HG02970 (cell line): ENCODE data around the gene MAP1B.

Experiments
- ATAC-seq: cut with Tn5 transposase; IDR thresholded peaks from one replicate; pipeline ENCODE4 v1.9.1; 2021; ENCODE audit warnings: mild to moderate bottlenecking, moderate library complexity, moderate number of reproducible peaks; ENCODE audit not compliant: unreplicated experiment, low FRiP score

The MAP1B gene

DNA sequence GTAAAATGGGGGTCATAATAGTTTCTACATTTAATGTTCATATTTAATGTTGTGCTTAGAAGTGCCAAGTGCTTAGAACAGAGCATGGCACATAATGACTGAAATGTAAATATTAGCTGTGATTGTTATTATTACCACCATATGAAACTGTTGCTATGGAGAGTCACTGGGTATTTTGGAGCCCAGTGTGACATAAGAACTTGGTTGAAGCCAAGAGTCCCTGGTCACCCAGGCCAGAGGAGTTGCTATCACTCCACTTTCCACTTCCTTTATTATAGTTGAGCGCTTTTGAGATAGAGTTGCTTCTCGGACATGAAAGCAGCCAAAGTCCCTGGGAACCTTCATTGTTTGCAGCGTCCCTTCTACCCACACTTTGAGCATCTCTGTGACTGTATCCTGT lies 77.1 kb downstream of the MAP1B start:
- no peak for ATAC-seq

DNA sequence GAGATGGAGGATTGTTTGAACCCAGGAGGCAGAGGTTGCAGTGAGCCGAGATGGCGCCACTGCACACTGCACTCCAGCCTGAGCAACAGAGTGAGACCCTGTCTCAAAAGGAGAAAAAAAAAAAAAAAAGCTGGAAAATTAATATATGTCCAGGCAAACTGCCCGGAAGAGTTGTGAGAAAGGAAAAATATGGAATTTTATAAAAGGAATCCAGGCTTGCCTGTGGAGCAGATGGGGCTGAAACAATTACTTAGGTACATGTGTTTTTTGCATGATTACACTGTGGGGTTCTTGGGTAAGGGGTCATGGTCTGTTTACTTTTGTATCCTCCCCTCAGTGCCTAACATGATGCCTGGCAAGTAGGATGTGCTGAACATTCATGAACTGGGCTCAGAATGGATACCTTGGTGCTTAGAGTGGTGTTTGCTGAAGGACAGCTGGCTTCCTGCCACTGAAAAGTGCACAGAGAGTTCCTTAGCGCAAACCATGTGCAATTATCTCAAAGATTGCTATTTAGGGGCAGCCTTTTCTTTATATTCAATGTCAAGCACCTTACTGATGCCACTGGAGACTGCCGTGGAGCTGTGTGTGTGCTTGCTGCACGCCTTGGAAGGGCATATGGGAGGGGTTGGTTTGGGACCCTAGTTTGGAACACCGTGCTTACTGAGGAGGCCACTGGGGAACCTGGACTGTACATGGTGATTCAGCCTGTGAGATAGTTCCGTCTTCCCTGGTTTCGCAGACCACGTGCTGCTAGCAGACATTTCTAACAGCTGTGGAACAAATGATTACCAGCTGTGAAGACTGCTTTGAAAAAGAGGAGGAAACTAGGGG lies 78.4 kb downstream of the MAP1B start:
- ATAC-seq = no peak

- no peak for ATAC-seq
These were observed 80.3 kb downstream of the MAP1B start for GRCh38 chr5:72187388-72188075.

DNA sequence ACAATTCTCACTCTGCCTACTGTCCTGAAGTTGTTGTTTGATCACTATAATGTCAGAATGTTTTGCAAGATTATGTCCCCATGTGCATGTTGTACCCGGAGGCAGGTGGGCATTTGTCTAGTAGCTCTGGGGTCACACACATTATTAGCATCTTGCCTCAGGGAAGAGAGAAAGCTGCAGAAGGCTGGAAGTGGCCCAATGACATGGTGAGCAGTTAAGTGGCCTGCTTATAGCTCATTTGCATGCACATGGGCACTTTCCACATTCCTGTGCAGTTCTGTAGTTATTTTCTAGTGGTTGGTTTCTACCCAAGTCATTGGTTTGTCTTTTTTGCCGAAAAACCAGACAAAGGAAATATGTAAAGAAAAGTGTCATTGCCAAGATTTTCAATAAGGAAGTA lies 80.9 kb downstream of the MAP1B start:
- no peak for ATAC-seq

- ATAC-seq = no peak
These were observed 81.9 kb downstream of the MAP1B start for GRCh38 chr5:72189146-72189545.

- ATAC-seq = no peak
These were observed 84.1 kb downstream of the MAP1B start for GRCh38 chr5:72191404-72191803.

GRCh38 chr5:72194846-72195245 lies 87.6 kb downstream of the MAP1B start:
- peak; percentile 73 for ATAC-seq

DNA sequence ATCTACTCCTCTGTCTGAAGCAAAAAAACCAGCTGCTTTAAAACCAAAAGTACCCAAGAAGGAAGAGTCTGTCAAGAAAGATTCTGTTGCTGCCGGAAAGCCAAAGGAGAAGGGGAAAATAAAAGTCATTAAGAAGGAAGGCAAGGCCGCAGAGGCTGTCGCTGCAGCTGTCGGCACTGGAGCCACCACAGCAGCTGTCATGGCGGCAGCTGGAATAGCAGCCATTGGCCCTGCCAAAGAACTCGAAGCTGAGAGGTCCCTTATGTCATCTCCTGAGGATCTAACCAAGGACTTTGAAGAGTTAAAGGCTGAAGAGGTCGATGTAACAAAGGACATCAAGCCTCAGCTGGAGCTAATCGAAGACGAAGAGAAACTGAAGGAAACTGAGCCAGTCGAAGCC lies 88.3 kb downstream of the MAP1B start:
- no peak for ATAC-seq

GRCh38 chr5:72197393-72197792 lies 90.1 kb downstream of the MAP1B start:
- ATAC-seq = no peak

DNA sequence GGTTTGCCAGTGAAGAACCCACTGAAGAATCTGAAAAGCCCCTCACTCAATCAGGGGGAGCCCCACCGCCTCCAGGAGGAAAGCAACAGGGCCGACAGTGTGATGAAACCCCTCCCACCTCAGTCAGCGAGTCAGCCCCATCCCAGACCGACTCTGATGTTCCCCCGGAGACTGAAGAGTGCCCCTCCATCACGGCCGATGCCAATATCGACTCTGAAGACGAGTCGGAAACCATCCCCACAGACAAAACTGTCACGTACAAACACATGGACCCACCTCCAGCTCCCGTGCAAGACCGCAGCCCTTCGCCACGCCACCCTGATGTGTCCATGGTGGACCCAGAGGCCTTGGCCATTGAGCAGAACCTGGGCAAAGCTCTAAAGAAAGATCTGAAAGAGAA lies 92.4 kb downstream of the MAP1B start:
- no peak for ATAC-seq

DNA sequence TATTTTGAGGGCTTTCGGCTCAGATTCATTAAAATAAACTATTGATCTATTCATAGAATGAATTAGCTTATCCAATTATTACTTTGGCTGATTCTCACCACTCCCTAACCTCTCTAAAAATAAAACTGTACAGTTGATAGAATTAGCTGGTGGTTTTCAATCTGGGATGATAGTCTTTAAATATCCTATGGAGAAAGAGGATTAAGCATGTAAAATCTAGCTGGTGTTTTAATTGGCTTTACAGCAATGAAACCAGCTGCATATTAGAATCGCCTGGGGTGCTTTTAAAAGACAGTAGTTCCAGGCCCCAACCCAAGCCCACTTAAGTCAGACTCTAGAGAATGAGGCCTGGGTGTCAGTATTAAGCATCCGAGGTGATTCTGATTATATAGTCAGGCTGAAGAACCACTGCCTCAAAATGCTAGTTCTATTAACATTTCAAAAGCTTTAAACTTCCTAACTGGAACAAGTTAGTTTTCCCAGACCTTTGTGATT lies 95.1 kb downstream of the MAP1B start:
- no peak for ATAC-seq

GRCh38 chr5:72203251-72203845 lies 96.1 kb downstream of the MAP1B start:
- ATAC-seq = no peak

- ATAC-seq = no peak
These were observed 97.7 kb downstream of the MAP1B start for GRCh38 chr5:72204946-72205345.

DNA sequence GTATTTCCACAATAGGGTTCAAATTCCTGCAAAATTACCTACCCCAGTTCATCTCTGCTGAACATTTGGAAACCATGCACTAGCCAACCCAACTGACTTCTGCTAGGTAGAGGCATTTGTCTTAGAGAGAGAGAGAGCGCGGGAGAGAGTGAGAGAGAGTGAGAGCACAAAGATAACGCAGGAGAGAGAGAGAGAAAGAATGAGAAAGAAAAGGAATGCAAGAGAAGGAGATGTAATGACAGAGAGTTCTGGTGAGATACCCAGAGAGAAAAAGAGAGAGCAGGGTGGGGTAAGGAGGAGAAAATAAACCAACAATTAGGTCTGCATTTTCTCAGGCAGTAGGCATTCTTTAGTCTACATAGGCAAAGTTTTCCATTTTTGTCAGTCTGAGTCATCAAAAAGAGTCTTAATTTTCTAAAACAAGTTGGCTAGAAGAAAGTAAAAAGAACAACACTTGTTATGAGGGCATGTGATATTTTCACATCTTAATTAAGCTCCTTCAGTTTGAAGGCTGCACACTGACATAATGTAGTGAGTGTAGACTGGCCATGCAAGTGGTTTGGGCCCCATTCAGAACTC lies 98.2 kb downstream of the MAP1B start:
- no peak for ATAC-seq

DNA sequence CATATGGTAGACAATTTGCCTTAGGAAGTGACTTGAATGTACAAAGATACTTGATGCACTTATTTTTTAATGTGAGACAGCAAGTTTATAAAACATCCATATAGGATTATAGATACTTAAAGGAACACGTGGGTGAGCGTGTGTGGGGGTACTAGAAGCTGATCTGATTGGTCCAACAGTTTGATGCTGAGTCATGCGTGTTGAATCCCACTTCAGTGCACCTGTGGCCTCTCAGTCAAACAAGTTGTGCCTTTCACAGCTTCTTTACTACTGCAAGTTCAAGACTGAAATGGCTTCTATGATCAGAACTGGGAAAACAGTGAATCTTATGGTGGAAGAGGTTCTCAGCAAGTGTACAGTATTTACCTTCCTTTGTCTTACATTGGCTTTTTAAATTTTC lies 98.9 kb downstream of the MAP1B start:
- no peak for ATAC-seq

- no peak for ATAC-seq
These were observed 99.7 kb downstream of the MAP1B start for GRCh38 chr5:72206994-72207393.

GRCh38 chr5:72208324-72208926 lies 101.2 kb downstream of the MAP1B start:
- no peak for ATAC-seq

DNA sequence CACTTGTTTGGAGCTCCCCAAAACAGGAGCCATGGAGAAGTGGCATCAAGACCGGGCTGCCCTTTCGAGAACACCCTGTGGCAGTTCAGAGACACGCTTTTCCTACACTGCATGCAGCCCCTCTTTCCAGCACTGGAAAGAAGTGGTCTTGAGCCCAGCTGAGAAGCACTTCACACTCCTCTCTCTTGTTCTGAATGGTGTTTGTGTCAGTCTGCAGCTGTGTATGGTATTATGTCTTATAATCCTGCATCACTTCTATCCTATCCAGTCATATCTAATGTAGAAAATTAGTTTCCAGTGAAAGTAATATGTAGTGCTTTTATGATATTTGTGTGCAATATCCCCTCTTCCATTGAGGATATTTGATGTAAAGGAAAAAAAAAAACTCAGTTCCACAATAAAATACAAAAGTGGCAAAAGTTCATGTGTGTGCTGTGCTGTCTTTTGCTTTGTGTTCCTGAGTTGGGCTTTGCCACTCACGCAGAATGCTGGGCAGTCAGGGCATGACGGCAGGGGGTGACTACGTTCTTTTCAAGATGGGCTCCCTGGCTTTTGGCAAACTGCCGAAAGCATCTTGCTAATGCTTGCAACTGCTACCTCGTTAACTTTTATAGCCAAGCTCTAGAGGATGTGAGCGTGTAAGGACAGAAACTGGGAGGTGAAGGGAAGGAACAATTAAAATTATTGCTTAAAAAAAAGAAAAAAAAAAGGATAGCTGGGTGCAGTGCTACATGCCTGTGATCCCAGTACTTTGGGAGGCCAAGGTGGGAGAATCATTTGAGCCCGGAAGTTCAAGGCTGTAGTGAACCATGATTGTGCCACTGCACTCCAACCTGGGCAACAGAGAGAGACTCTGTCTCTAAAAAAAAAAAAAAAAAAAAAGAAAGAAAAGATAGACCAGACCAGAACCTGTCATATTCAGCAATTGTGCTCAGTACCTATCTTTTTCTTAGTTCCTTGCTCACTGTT lies 102.2 kb downstream of the MAP1B start:
- ATAC-seq = no peak

GRCh38 chr5:72210888-72211678 lies 103.8 kb downstream of the MAP1B start:
- ATAC-seq = no peak
